H9 (cell line): ENCODE data around the gene COL23A1. TPM values are rescaled to one million over a fixed set of nuclear protein-coding genes. Genes with fewer than 3 reads are reported as not detected.

Experiments used
- DNase-seq: peaks from one replicate; pipeline ENCODE4 v3.0.0-alpha.2; 2017
- H2AFZ ChIP-seq: one replicate; pipeline ENCODE4 v1.6.1; 2013; ENCODE audit warnings: mild to moderate bottlenecking, low read length, control low read depth, moderate library complexity
- H2AK5ac ChIP-seq: 2 replicates; pipeline ENCODE4 v1.6.1; 2013; ENCODE audit warnings: low read length, control low read depth, mixed read lengths; ENCODE audit not compliant: insufficient read length
- H2BK120ac ChIP-seq: one replicate; pipeline ENCODE4 v1.6.1; 2013; ENCODE audit warnings: low read depth, mild to moderate bottlenecking, low read length, control low read depth, inconsistent platforms; ENCODE audit not compliant: poor library complexity, severe bottlenecking
- H2BK12ac ChIP-seq: 2 replicates; pipeline ENCODE4 v1.6.1; 2013; ENCODE audit warnings: low read length, control low read depth, mixed read lengths, low read depth; ENCODE audit not compliant: insufficient read length
- H2BK15ac ChIP-seq: 2 replicates; pipeline ENCODE4 v1.6.1; 2013; ENCODE audit warnings: low read depth, low read length, control low read depth
- H2BK20ac ChIP-seq: one replicate; pipeline ENCODE4 v1.6.1; 2013; ENCODE audit warnings: low read depth, mild to moderate bottlenecking, low read length, control low read depth, inconsistent platforms; ENCODE audit not compliant: poor library complexity, severe bottlenecking
- H2BK5ac ChIP-seq: 2 replicates; pipeline ENCODE4 v1.6.1; 2013; ENCODE audit warnings: low read length, control low read depth, mixed read lengths; ENCODE audit not compliant: insufficient read length
- H3K14ac ChIP-seq: 2 replicates; pipeline ENCODE4 v1.6.1; 2013; ENCODE audit warnings: low read length, control low read depth; ENCODE audit not compliant: insufficient read depth
- H3K18ac ChIP-seq: 2 replicates; pipeline ENCODE4 v1.6.1; 2013; ENCODE audit warnings: low read depth, mild to moderate bottlenecking, mixed read lengths, low read length, control low read depth; ENCODE audit not compliant: insufficient read length
- H3K23ac ChIP-seq: 2 replicates; pipeline ENCODE4 v1.6.1; 2013; ENCODE audit warnings: low read length, control low read depth, mixed read lengths, low read depth; ENCODE audit not compliant: insufficient read length
- H3K23me2 ChIP-seq: 2 replicates; pipeline ENCODE4 v1.6.1; 2013; ENCODE audit warnings: low read depth, mild to moderate bottlenecking, mixed read lengths, low read length, control low read depth; ENCODE audit not compliant: insufficient read length, poor library complexity, severe bottlenecking
- H3K27ac ChIP-seq: 2 replicates; pipeline ENCODE4 v1.5.1; 2013; ENCODE audit warnings: low read length, control low read depth, mixed read lengths, low read depth; ENCODE audit not compliant: insufficient read length
- H3K27me3 ChIP-seq: 2 replicates; pipeline ENCODE4 v1.6.1; 2013; ENCODE audit warnings: low read length, control low read depth, inconsistent platforms; ENCODE audit not compliant: insufficient read depth
- H3K4ac ChIP-seq: 2 replicates; pipeline ENCODE4 v1.6.1; 2013; ENCODE audit warnings: low read depth, mild to moderate bottlenecking, control low read depth, inconsistent platforms, low read length, moderate library complexity
- H3K4me1 ChIP-seq: 2 replicates; pipeline ENCODE4 v1.6.1; 2013; ENCODE audit warnings: low read length, control low read depth, inconsistent platforms; ENCODE audit not compliant: insufficient read depth
- H3K4me2 ChIP-seq: 2 replicates; pipeline ENCODE4 v1.6.1; 2013; ENCODE audit warnings: low read length, control low read depth, mixed read lengths; ENCODE audit not compliant: insufficient read length, insufficient read depth
- H3K56ac ChIP-seq: 2 replicates; pipeline ENCODE4 v1.6.1; 2013; ENCODE audit warnings: low read depth, mild to moderate bottlenecking, mixed read lengths, low read length, control low read depth; ENCODE audit not compliant: insufficient read length
- H3K79me1 ChIP-seq: 2 replicates; pipeline ENCODE4 v1.6.1; 2013; ENCODE audit warnings: low read depth, mild to moderate bottlenecking, moderate library complexity, low read length, control low read depth, inconsistent platforms; ENCODE audit not compliant: insufficient read depth, poor library complexity, severe bottlenecking
- H3K79me2 ChIP-seq: 2 replicates; pipeline ENCODE4 v1.6.1; 2013; ENCODE audit warnings: low read length, control low read depth, inconsistent platforms; ENCODE audit not compliant: insufficient read depth
- H3K9ac ChIP-seq: 2 replicates; pipeline ENCODE4 v1.6.1; 2013; ENCODE audit warnings: low read length, control low read depth, mixed read lengths; ENCODE audit not compliant: insufficient read length; ENCODE audit errors: extremely low read depth
- H3K9me3 ChIP-seq: one replicate; pipeline ENCODE4 v1.6.1; 2013; ENCODE audit warnings: low read depth, low read length, inconsistent platforms; ENCODE audit not compliant: control insufficient read depth
- H3T11ph ChIP-seq: one replicate; pipeline ENCODE4 v1.6.1; 2013; ENCODE audit warnings: mild to moderate bottlenecking, low read length, control low read depth, inconsistent platforms
- H4K20me1 ChIP-seq: one replicate; pipeline ENCODE4 v1.6.1; 2013; ENCODE audit not compliant: control insufficient read depth, insufficient read length, insufficient read depth
- H4K5ac ChIP-seq: 2 replicates; pipeline ENCODE4 v1.6.1; 2013; ENCODE audit warnings: low read depth, mild to moderate bottlenecking, mixed read lengths, low read length, control low read depth; ENCODE audit not compliant: insufficient read length
- H4K8ac ChIP-seq: replicated peaks from 2 replicates; pipeline ENCODE4 v1.6.1; 2013; ENCODE audit warnings: low read length, control low read depth, mixed read lengths, low read depth; ENCODE audit not compliant: insufficient read length
- H4K91ac ChIP-seq: 2 replicates; pipeline ENCODE4 v1.6.1; 2013; ENCODE audit warnings: low read depth, mild to moderate bottlenecking, moderate library complexity, mixed read lengths, low read length, control low read depth; ENCODE audit not compliant: insufficient read length
- H3K27ac Mint-ChIP-seq, 3 experiments: 2 replicates in 2 of 3; 3 replicates in 1 of 3; pipeline ENCODE4 v1.8.0; 2020 to 2021; ENCODE audit warnings: mixed read lengths in 3 of 3, mild to moderate bottlenecking in 1 of 3, moderate library complexity in 1 of 3
- H3K27me3 Mint-ChIP-seq: 2 replicates; pipeline ENCODE4 v1.8.0; 2021; ENCODE audit warnings: low read depth, mild to moderate bottlenecking, moderate library complexity, mixed read lengths
- H3K36me3 Mint-ChIP-seq, 3 experiments: 2 replicates in 2 of 3; 3 replicates in 1 of 3; pipeline ENCODE4 v1.8.0; 2020 to 2021; ENCODE audit warnings: low read depth in 3 of 3, mixed read lengths in 3 of 3; ENCODE audit not compliant: insufficient read depth in 1 of 3
- H3K4me1 Mint-ChIP-seq, 2 experiments: 2 replicates each; pipeline ENCODE4 v1.8.0; 2020; ENCODE audit warnings: mixed read lengths in 2 of 2
- H3K4me3 Mint-ChIP-seq, 2 experiments: 2 replicates in 1 of 2; 3 replicates in 1 of 2; pipeline ENCODE4 v1.8.0; 2020 to 2021; ENCODE audit warnings: mild to moderate bottlenecking in 2 of 2, mixed read lengths in 2 of 2, moderate library complexity in 1 of 2
- H3K9me3 Mint-ChIP-seq, 2 experiments: 2 replicates in 1 of 2; 3 replicates in 1 of 2; pipeline ENCODE4 v1.8.0; 2020; ENCODE audit warnings: mild to moderate bottlenecking in 2 of 2, mixed read lengths in 2 of 2, moderate library complexity in 1 of 2
- CTCF ChIP-seq: fragments of 200-600 bp; sonication (generic); conservative IDR thresholded peaks from 3 replicates; pipeline ENCODE4 v1.8.0; 2021; ENCODE audit warnings: antibody characterized with exemption, mild to moderate bottlenecking
- WGBS: extraction: QIAGEN DNeasy Blood & Tissue Kit; methylation state at CpG from one replicate; pipeline ENCODE4 v1.1.7; 2013; ENCODE audit warnings: missing lambda C conversion rate, low lambda C conversion rate, mixed read lengths; ENCODE audit not compliant: insufficient read length; ENCODE audit errors: extremely low coverage; 5-methylcytosine and 5-hydroxymethylcytosine counted together
- total RNA-seq: library from RNA; stranded (reverse); gene quantifications from 2 replicates; pipeline ENCODE4 v1.2.1, GENCODE V29; 2021

Gene COL23A1
- total RNA-seq, 1 experiment from 2014 or later = 2.6 TPM

GRCh38 chr5:178330791-178331404, 259.3 kb downstream of the COL23A1 start:
- Histone ChIP-seq H3K14ac (no peak overlapping the region; the same call in 1 of the 2 replicates), H3K27me3 (no peaks in the 10 kb centered on the region), H3K56ac (no peak overlapping the region), H2BK20ac (no peak overlapping the region), H4K20me1 (no peaks in the 10 kb centered on the region), H3K18ac (no peak overlapping the region), H3K79me2 (no peaks in the 10 kb centered on the region), H3K23me2 (no peaks in the 10 kb centered on the region), H2AK5ac (no peak overlapping the region), H2BK12ac (no peak overlapping the region), H4K8ac (no peak overlapping the region), H2BK5ac (no peak overlapping the region), H3K79me1 (no peaks in the 10 kb centered on the region), H3K27ac (no peak overlapping the region), H4K91ac (no peak overlapping the region), H3T11ph (no peak overlapping the region), H2BK15ac (no peak overlapping the region), H3K4me2 (no peak overlapping the region), H3K23ac (no peak overlapping the region), H3K9ac (no peak overlapping the region), H3K4ac (no peak overlapping the region), H2BK120ac (no peak overlapping the region), H2AFZ (no peak overlapping the region), H3K4me1 (peaks cover 2% of the 10 kb centered on the region; the same call in 1 of the 2 replicates), H4K5ac (no peak overlapping the region), H3K9me3 (no peaks in the 10 kb centered on the region)
- Mint-ChIP-seq H3K4me3 (no peak overlapping the region), H3K4me1 (peaks cover 14 to 21% of the 10 kb centered on the region in 2 experiments), H3K9me3 (no peaks in the 10 kb centered on the region), H3K27ac (peak overlapping the region in 1 of 3 experiments; percentile 88; a peak in 4 of 7 replicates), H3K27me3 (no peaks in the 10 kb centered on the region; the same call in 1 of the 2 replicates), H3K36me3 (no peaks in the 10 kb centered on the region)
- WGBS = no CpG with 5 or more reads among the region's 7 CpGs
- no peak for TF ChIP-seq CTCF
- DNase-seq = no peak
